DLD1 (cell line): ENCODE data around the gene MEIS3.
"Not testable (repeated sequence)": the region's sequence is repeated elsewhere in the genome, so short reads cannot be mapped to it uniquely, and the experiment has no call there.

Experiments
- in situ Hi-C: cut with HindIII; loops from 2 replicates; pipeline ENCODE4 v1.10.0; 2017; ENCODE audit warnings: low sequenced_read_pairs

Gene MEIS3

DNA sequence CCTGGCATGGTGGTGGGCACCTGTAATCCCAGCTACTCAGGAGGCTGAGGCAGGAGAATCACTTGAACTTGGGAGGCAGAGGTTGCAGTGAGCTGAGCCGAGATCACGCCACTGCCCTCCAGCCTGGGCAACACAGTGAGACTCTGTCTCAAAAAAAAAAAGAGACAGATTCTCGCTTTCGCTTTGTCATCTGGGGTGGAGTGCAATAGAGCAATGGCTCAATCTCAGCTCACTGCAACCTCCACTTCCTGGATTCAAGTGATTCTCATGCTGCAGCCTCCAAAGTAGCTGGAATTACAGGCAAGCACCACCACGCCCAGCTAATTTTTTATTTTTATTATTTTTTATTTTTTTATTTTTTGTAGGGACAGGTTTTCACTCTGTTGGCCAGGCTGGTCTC lies 30.6 kb downstream of the MEIS3 start:
- in situ Hi-C loops = not testable (repeated sequence)

GRCh38 chr19:47387623-47388022 lies 31.7 kb downstream of the MEIS3 start:
- in situ Hi-C loops = not testable (repeated sequence)

DNA sequence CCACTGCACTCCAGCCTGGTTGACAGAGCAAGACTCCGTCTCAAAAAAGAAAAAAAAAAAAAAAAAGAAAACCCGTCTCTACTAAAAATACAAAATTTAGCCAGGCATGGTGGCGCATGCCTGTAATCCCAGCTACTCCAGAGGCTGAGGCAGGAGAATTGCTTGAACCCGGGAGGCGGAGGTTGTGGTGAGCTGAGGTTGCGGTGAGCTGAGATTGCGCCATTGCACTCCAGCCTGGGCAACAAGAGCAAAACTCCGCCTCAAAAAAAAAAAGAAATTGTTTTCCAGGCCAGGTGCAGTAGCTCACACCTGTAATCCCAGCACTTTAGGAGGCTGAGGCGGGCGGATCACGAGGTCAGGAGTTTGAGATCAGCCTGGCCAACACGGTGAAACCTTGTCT lies 32.7 kb downstream of the MEIS3 start:
- in situ Hi-C loops = not testable (repeated sequence)

DNA sequence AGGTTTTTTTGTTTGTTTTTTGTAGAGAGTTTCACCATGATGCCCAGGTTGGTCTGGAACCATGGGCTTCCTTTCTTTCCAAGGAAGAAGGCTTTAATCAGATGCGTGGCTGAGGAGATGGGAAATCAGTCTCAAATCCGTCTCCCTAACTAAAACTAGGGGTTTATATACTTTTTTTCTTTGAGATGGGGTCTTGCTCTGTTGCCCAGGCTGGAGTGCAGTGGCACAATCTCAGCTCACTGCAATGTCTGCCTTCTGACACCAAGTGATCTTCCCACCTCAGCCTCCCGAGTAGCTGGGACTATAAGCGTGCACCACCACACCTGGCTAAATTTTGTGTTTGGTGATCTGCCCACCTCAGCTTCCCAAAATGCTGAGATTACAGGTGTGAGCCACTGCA lies 34.8 kb downstream of the MEIS3 start:
- in situ Hi-C loops = not testable (repeated sequence)

GRCh38 chr19:47383890-47384289 lies 35.4 kb downstream of the MEIS3 start:
- in situ Hi-C loops = not testable (repeated sequence)

GRCh38 chr19:47381653-47382279 lies 37.6 kb downstream of the MEIS3 start:
- in situ Hi-C loops = no loop called here

- in situ Hi-C loops = no loop called here
Observed at GRCh38 chr19:47381121-47381520, 38.2 kb downstream of the MEIS3 start.

GRCh38 chr19:47380559-47380958 lies 38.8 kb downstream of the MEIS3 start:
- in situ Hi-C loops = no loop called here

- in situ Hi-C loops = no loop called here
Observed at GRCh38 chr19:47379381-47379938, 39.9 kb downstream of the MEIS3 start.

DNA sequence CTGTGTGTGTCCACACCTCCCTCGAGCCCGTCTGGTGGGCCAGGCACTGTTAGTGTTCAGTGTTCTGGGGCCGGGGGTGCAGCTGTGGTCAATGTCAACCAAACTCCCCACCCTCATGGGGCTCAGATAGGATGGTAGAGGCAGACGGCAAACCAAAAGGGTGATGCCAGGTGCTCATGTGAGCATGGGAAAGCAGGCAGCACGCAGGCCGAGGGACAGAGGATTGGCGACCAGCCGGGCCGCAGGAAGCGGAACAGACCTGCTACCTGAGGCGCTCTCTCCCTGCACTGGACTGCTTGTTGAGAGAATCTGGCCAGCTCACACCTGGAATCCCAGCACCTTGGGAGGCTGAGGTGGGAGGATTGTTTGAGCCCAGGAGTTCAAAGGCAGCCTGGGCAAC lies 41.1 kb downstream of the MEIS3 start:
- in situ Hi-C loops = no loop called here

- in situ Hi-C loops = no loop called here
Observed at GRCh38 chr19:47377801-47378200, 41.5 kb downstream of the MEIS3 start.

DNA sequence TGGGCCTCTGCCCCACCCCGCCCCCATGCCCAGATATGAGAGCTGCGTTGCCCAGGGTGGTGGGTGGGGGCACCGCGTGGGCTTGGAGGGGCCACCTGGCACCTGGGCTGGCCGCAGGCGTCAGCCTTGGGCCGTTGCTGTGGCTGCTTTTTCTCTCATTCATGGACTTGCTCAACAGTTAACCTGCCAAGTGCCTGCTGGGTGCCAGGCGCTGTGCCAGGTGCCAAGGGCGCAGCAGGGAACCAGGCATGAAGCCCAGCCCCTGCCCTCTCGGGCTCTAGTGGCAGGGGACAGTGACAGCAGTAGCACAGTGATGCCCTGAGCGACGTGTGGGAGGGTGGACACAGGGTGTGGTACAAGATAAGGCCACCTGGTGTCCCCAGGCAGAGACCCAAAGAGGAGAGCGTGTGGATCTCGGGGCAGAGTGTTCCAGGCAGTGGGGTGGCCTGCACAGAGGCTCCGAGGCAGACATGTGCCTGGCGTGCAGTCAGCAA lies 42.1 kb downstream of the MEIS3 start:
- in situ Hi-C loops = no loop called here

DNA sequence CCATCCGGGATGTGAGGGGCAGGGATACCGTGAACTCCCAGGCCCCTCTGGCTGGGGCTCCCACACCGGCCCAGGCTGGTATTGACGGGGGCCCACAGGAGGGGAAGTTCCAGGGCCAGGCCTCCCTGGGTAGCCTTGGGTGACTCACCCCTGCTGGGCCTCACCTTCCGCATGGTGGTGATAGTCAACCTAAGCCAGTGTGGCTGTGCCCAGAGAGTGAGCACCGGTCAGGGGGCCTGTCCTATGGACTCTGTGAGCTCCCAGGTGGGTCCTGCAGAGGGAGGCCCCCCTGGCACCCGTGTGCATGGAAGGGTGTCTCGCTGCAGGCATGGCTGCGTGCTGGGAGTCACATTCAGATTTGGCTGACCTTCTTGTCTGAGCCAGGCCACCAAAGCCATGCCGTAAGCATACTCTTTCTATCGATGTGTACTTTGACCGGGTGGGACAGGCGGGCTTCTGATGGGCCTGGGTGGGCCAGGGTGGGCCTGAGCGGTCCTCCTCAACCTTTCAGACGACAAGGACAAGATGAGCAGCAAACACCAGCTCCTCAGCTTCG lies 42.7 kb downstream of the MEIS3 start:
- in situ Hi-C loops = no loop called here

- in situ Hi-C loops = no loop called here
Observed at GRCh38 chr19:47375694-47376588, 43.4 kb downstream of the MEIS3 start.

GRCh38 chr19:47374876-47375693 lies 44.2 kb downstream of the MEIS3 start:
- in situ Hi-C loops = no loop called here

DNA sequence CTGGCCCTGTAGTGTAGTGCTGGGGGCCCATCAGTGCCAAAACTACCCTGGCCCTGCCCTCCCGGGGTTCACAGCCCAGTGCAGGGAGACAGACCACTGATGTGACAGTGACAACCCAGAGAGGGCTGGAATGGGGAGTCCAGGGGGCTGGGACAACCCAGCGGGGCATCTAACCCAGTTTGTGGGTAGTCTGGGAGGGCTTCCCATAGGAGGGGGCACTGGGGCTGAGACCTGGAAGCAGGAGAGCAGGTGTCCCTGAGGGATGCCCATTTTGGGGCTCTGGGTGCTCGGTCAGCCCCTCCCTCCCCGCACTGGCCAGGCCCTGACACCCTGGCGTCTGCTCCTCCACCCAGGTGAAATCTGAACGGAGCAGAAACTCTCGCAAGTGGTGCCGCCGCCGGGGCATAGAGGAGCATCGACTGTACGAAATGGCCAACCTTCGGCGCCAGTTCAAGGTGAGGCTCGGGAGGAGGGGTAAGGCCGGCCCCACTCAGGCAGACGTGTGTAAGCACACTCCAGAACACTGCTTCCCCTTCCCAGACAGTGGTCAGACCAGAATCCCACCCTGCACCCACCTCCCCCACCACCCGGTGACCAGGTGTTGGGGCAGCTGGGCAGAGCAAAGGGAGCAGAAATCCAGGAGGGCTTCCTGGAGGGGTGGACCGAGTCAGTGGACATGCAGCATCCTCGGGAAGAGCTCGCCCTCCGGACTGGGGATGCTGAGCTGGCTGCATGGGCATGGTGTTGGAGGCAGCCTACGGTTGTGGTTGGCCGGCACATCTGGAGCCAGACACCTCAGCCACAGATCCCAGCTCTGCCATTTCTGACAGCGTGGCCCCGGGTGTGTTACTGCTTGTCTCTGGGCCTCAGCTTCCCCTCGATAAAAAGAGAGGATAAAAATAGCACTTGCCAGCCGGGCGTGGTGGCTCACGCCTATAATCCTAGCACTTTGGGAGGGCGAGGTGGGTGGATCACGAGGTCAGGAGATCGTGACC lies 45.8 kb downstream of the MEIS3 start:
- in situ Hi-C loops = no loop called here

- in situ Hi-C loops = no loop called here
Observed at GRCh38 chr19:47372603-47373002, 46.7 kb downstream of the MEIS3 start.

- in situ Hi-C loops = no loop called here
Observed at GRCh38 chr19:47371261-47371660, 48.1 kb downstream of the MEIS3 start.

DNA sequence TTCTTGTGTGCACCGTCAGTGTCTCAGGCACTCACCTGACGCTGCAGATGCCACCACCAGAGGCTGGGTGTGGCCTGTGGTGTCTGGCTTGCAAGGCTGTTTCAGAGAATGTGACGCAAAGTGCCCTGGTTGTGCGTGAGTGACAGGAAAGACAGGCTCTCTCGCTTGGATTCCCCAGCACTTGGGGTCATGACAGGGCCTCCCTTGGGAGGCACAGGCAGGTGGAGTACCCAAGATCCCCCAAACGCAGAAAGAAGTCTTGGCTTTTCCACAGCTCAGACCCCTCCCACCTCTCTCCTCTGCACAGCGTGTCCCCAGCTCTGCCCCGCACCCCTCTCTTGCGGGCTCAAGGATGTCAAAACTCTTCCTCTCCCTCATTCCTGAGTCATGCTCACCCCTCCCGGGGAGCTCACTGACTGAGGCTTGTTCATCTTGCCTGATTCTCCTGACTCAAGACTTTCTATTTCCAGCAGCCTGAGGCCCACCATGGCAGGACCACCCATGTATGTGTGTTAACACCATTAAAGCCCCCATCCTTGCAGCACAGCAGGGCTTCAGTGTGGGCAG lies 49.2 kb downstream of the MEIS3 start:
- in situ Hi-C loops = no loop called here
